ENCODE data around the gene GSK3A.

Gene GSK3A

DNA sequence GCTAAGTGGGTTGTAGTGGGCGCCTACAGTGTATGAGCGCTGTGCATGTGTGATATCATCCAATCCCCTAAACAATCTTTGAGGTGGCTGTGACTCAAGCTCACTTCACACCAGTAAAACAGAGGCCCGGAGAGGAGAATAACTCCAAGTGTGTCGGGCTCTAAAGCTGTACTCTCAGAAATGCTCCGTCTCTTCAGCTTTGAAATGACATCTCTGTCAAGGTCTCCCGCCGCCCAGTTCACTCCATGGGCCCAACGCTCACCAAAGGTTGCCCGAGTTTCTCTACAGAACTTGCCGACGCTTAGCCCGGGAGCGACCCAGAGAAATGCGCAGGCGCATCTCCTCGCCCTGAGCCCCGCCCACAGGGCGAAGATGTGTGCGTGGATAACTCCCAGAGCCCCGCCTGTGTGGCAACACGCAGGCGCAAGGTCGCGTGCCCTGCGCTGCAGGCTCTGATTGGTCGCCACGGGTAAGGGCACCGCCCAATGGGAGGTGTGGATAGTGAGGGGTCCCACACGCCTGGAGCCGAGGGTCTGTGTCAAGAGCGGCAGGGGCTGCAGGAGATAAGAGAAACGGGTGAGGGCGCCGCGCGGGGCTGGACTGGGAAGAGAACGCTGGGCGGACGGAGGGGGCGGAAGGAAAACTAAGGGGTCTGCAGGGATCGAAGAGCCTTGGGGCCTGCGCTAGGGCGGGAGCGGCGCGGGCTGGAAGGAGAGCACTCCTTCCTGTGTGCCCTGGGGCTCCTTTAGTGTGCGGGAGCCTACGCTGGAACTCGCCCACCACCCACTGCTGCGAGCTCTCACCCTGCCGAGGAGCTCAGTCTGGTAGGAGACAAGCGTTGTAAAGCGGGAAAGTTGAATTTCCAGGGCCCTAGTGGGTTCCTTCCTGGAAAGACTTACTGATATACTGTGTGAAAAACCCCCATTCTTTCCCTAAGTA is 22.3 kb downstream of the GSK3A start, which contains the start of gene ZNF526:
Gene ZNF526, plus strand, starts transcription at position 501 of the 939 bp plus-strand sequence. CDS start 4,092 bp downstream, outside the sequence.
- peaks cover 14% of the 10 kb centered on the region for H3K36me3 ChIP-seq
- no peak for TF ChIP-seq CTCF (IDR thresholded peaks at IDR 0.05; ENCODE audit: low read depth, low read length)
- H3K27me3 ChIP-seq: no peaks in the 10 kb centered on the region
- DNase-seq: peak; percentile 99
- H3K4me1 ChIP-seq: peaks cover 9% of the 10 kb centered on the region
- H3K4me3 ChIP-seq (ENCODE audit: low read depth, low read length): peak within 1 kb of the TSS; percentile 99
- no peaks in the 10 kb centered on the region for H3K9me3 ChIP-seq

DNA sequence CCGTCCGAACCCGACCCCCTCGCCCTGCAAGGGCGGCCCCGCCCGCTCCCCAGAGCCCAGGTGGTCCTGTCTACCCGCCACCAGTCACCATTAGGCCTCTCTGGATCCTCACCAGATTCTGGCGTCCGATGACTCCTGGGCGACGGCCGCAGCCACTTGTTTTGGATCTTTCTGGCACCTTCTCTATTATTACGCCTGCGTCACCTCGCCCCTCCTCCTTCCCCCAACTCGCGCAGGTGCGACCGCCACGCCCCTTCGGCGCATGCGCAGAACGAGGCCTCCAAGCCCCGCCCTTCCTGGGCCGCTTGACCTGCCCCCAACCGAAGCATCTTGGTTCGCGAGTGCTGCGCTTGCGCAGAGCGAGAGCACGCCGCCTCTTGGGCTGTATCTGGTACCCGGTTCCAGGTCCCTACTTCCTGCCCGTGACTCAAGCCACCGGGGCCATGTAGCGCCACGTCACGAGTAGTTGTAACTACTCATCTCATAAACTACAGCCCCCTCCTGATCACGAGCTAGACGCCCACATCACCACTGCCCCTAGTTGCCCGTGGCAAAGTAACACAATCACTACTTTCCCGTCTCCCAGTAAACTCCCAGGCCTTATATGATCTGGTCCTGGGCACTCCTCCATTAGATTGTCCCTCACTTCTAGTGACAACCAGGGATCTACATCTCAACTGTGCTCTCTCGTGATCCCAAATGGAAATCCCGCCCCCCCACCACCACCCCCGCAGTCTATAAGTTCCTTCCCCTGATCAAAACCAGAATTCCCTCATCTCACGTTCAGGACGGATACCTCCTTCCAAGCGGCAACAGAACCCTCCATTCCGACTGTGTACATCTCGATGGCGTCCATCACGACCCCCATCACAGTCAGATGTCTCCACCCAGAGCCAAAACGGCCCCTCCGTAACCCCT is 24.6 kb downstream of the GSK3A start, which contains the start of gene DEDD2:
Gene DEDD2, minus strand, starts transcription at position 158 of the 918 bp plus-strand sequence. CDS start 670 bp downstream, outside the sequence.
- no peak for TF ChIP-seq CTCF (IDR thresholded peaks at IDR 0.05; ENCODE audit: low read depth, low read length)
- peak; percentile 96 for DNase-seq
- peaks cover 13% of the 10 kb centered on the region for H3K36me3 ChIP-seq
- H3K9me3 ChIP-seq: no peaks in the 10 kb centered on the region
- peak within 1 kb of the TSS; percentile 93 for H3K4me3 ChIP-seq (ENCODE audit: low read depth, low read length)
- H3K4me1 ChIP-seq: peaks cover 9% of the 10 kb centered on the region
- no peaks in the 10 kb centered on the region for H3K27me3 ChIP-seq

GRCh38 chr19:42216653-42217519 is 25.5 kb downstream of the GSK3A start:
- peak overlapping the region; percentile 93 for H3K4me3 ChIP-seq (ENCODE audit: low read depth, low read length)
- H3K36me3 ChIP-seq: peaks cover 9% of the 10 kb centered on the region
- H3K27me3 ChIP-seq: no peaks in the 10 kb centered on the region
- peaks cover 9% of the 10 kb centered on the region for H3K4me1 ChIP-seq
- no peaks in the 10 kb centered on the region for H3K9me3 ChIP-seq
- DNase-seq: peak; percentile 48
- TF ChIP-seq CTCF (IDR thresholded peaks at IDR 0.05; ENCODE audit: low read depth, low read length): no peak

DNA sequence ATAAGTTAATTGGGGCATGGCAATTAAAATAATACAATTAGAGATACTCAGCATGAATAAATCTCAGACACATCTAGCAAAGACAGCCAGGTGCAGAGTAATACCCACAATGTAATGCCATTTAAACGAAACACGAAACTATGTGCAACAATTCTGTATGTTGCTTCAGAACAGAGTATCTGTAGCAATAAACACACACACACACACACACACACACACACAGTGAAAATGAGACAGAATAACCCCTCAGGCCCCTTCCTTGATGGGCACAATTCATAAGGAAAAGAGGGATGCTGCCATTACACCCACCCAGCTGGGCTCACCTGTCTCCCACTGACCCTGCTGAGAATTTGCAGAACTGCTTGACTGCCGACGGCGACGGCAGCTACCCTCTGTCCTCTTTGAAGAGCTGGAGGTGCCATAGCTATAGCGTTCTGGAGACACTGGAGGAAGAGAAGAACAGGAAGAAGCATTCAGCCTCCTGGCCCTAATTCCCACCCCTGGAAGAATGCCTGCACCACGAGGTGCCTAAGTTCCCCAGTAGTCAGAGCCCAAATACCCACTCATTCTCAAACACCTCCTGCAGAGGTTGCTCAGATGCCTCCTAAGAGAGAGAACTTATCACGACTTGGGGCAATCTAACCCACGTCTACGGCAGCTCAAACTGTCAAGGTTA is 27.5 kb downstream of the GSK3A start:
- DNase-seq: no peak
- Histone ChIP-seq H3K27me3 (no peaks in the 10 kb centered on the region), H3K9me3 (no peaks in the 10 kb centered on the region), H3K4me1 (peaks cover 9% of the 10 kb centered on the region), H3K4me3 (ENCODE audit: low read depth, low read length) (no peak overlapping the region), H3K36me3 (peaks cover 9% of the 10 kb centered on the region)
- no peak for TF ChIP-seq CTCF (IDR thresholded peaks at IDR 0.05; ENCODE audit: low read depth, low read length)

GRCh38 chr19:42212886-42213285 is 29.5 kb downstream of the GSK3A start:
- no peak for TF ChIP-seq CTCF (IDR thresholded peaks at IDR 0.05; ENCODE audit: low read depth, low read length)
- Histone ChIP-seq H3K27me3 (no peaks in the 10 kb centered on the region), H3K36me3 (peaks cover 22% of the 10 kb centered on the region), H3K4me3 (ENCODE audit: low read depth, low read length) (no peak overlapping the region), H3K9me3 (no peaks in the 10 kb centered on the region), H3K4me1 (peaks cover under 1% of the 10 kb centered on the region)
- no peak for DNase-seq
